PC-9 (cell line): Measurements from ENCODE around the gene SIK2. TPM values are rescaled to one million over a fixed set of nuclear protein-coding genes. Genes with fewer than 3 reads are reported as not detected.

ENCODE experiments used
- BruUV-seq: library from RNA; stranded (reverse); fragments of 400-500 nt; replicated peaks from 2 replicates; lab custom pipeline; 2021; lab: Mats Ljungman, UMichigan
- CTCF ChIA-PET: fragments of 300-600 bp; sonication (Branson Sonifier 250); formaldehyde crosslinking; loops from one replicate; lab custom pipeline; 2022; ENCODE audit warnings: antibody characterized with exemption; lab: Charles Lee
- POLR2A ChIA-PET: fragments of 300-600 bp; sonication (Branson Sonifier 250); formaldehyde crosslinking; loops from one replicate; lab custom pipeline; 2022; ENCODE audit warnings: antibody characterized with exemption; ENCODE audit not compliant: unreplicated experiment; lab: Charles Lee
- DNase-seq, 2 experiments: peaks; one replicate each; pipeline versions ENCODE4 v3.0.0 to v3.0.0-alpha.2; 2015 to 2022; ENCODE audit warnings: mixed read lengths in 1 of 2
- H2AFZ ChIP-seq: fragments of 200-600 bp; sonication (generic); 2 replicates; pipeline ENCODE4 v1.8.1; 2017; ENCODE audit warnings: antibody characterized with exemption
- H3F3A ChIP-seq: fragments of 200-600 bp; sonication (generic); 2 replicates; pipeline ENCODE4 v1.8.1; 2017; ENCODE audit warnings: antibody characterized with exemption, mild to moderate bottlenecking, low read depth; ENCODE audit not compliant: insufficient read depth
- H3K27ac ChIP-seq: fragments of 200-600 bp; sonication (generic); 2 replicates; pipeline ENCODE4 v1.6.1; 2016; ENCODE audit warnings: mixed run types
- H3K27me3 ChIP-seq: fragments of 200-600 bp; sonication (generic); 2 replicates; pipeline ENCODE4 v1.6.1; 2016; ENCODE audit warnings: low read depth, mixed run types; ENCODE audit not compliant: insufficient read depth
- H3K36me3 ChIP-seq: fragments of 200-600 bp; sonication (generic); 2 replicates; pipeline ENCODE4 v1.6.1; 2016; ENCODE audit warnings: low read depth, mixed run types
- H3K4me1 ChIP-seq: fragments of 200-600 bp; sonication (generic); replicated peaks from 2 replicates; pipeline ENCODE4 v1.6.1; 2016; ENCODE audit warnings: mixed run types; ENCODE audit not compliant: insufficient read depth
- H3K4me2 ChIP-seq: fragments of 200-600 bp; sonication (generic); 2 replicates; pipeline ENCODE4 v1.6.1; 2017; ENCODE audit warnings: mixed run types
- H3K4me3 ChIP-seq: fragments of 200-600 bp; sonication (generic); 2 replicates; pipeline ENCODE4 v1.6.1; 2016; ENCODE audit warnings: mixed run types
- H3K79me2 ChIP-seq: fragments of 200-600 bp; sonication (generic); 2 replicates; pipeline ENCODE4 v1.6.1; 2017; ENCODE audit warnings: low read depth, mixed run types
- H3K9me2 ChIP-seq: fragments of 200-600 bp; sonication (generic); 2 replicates; pipeline ENCODE4 v1.8.1; 2017; ENCODE audit warnings: mild to moderate bottlenecking; ENCODE audit not compliant: insufficient read depth
- H3K9me3 ChIP-seq: fragments of 200-600 bp; sonication (generic); 2 replicates; pipeline ENCODE4 v1.8.1; 2016; ENCODE audit warnings: low read depth; ENCODE audit not compliant: insufficient read depth
- H4K20me1 ChIP-seq: fragments of 200-600 bp; sonication (generic); 2 replicates; pipeline ENCODE4 v1.8.1; 2017; ENCODE audit not compliant: insufficient read depth
- EZH2 ChIP-seq: fragments of 200-600 bp; sonication (generic); IDR thresholded peaks from 2 replicates; pipeline ENCODE4 v1.8.0; 2017; ENCODE audit warnings: antibody characterized with exemption, low read depth
- intact Hi-C: fragments of 100-400 bp; cut with micrococcal nuclease; formaldehyde crosslinking; loops from one replicate; pipeline ENCODE4 v1.10.0; 2022; ENCODE audit not compliant: unreplicated experiment
- total RNA-seq: library from RNA; stranded (reverse); gene quantifications from 2 replicates; pipeline ENCODE4 v1.2.3, GENCODE V29; 2021
- TF ChIP-seq, protein P1 (sequence below): fragments of 200-600 bp; sonication (generic); conservative IDR thresholded peaks from 2 replicates; pipeline ENCODE4 v1.6.1; 2017; ENCODE audit warnings: mixed run types, antibody characterized with exemption, mild to moderate bottlenecking, moderate library complexity

Gene SIK2
- total RNA-seq, 1 experiment from 2014 or later = 16.2 TPM

DNA sequence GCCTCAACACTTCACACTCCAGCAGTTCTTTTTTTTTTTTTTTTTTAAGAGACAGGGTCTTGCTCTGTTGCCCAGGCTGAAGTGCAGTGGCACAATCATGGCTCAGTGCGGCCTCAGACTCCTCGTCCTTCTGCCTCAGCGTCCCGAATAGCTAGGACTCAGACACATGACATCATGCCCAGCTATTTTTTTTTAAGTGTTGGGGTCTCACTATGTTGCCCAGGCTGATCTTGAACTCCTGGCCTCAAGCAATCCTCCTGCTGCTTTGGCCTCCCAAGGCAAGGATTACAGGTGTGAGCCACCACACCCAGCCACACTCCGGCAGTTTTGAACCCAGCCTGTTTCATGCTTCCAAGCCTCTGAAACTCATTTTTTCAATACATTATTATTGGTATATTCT lies 160.3 kb downstream of the SIK2 start:
- TF ChIP-seq, protein P1, sequence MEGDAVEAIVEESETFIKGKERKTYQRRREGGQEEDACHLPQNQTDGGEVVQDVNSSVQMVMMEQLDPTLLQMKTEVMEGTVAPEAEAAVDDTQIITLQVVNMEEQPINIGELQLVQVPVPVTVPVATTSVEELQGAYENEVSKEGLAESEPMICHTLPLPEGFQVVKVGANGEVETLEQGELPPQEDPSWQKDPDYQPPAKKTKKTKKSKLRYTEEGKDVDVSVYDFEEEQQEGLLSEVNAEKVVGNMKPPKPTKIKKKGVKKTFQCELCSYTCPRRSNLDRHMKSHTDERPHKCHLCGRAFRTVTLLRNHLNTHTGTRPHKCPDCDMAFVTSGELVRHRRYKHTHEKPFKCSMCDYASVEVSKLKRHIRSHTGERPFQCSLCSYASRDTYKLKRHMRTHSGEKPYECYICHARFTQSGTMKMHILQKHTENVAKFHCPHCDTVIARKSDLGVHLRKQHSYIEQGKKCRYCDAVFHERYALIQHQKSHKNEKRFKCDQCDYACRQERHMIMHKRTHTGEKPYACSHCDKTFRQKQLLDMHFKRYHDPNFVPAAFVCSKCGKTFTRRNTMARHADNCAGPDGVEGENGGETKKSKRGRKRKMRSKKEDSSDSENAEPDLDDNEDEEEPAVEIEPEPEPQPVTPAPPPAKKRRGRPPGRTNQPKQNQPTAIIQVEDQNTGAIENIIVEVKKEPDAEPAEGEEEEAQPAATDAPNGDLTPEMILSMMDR = no peak
- TF ChIP-seq EZH2 = no peak
- Histone ChIP-seq H3K9me2 (no peaks in the 10 kb centered on the region), H3K36me3 (peaks cover 52% of the 10 kb centered on the region), H2AFZ (no peak overlapping the region), H3K4me3 (no peak overlapping the region), H4K20me1 (0 out of 2 replicates have a peak, but pooled peaks cover 8% of the 10 kb centered on the region), H3K4me2 (no peak overlapping the region), H3K9me3 (no peaks in the 10 kb centered on the region), H3F3A (peaks cover 12% of the 10 kb centered on the region), H3K27ac (no peak overlapping the region), H3K79me2 (peaks cover 38% of the 10 kb centered on the region), H3K27me3 (no peaks in the 10 kb centered on the region), H3K4me1 (peaks cover 23% of the 10 kb centered on the region)
- no peak for DNase-seq
- ChIA-PET CTCF (no interaction called here), POLR2A (no interaction called here)
- intact Hi-C loops = no loop called here
- BruUV-seq = no TSS peak

- Histone ChIP-seq H3K4me3 (no peak overlapping the region), H2AFZ (no peak overlapping the region), H3K27me3 (no peaks in the 10 kb centered on the region), H3F3A (peaks cover 12% of the 10 kb centered on the region), H3K79me2 (peaks cover 38% of the 10 kb centered on the region), H4K20me1 (0 out of 2 replicates have a peak, but pooled peaks cover 8% of the 10 kb centered on the region), H3K4me1 (peaks cover 27% of the 10 kb centered on the region), H3K36me3 (peaks cover 48% of the 10 kb centered on the region), H3K9me3 (no peaks in the 10 kb centered on the region), H3K27ac (no peak overlapping the region), H3K4me2 (no peak overlapping the region), H3K9me2 (no peaks in the 10 kb centered on the region)
- no TSS peak for BruUV-seq
- intact Hi-C loops = no loop called here
- CTCF ChIA-PET = no interaction called here
- no peak for TF ChIP-seq EZH2
- TF ChIP-seq, protein P1 = no peak
- DNase-seq = no peak
- POLR2A ChIA-PET = no interaction called here
Measured at GRCh38 chr11:111762981-111763643, 160.9 kb downstream of the SIK2 start.

DNA sequence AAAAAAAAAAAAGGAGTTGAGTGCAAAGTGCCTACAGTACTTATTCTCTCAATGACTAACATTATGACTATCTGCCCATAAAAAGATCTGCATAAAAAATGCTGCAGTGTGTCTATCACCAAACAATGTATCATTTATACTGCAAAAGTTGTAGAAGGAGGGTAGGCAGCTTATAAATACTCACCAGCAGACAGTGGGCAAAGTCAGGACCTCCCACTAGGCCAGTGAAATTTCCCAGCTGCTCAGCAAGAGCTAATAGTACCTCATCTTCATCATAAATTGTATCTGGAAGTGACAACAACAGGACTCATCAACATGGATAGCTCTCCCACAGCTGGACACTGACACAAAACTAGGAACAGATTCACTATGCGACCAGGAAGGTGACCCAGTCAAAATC lies 162.4 kb downstream of the SIK2 start:
- DNase-seq = no peak
- H2AFZ ChIP-seq = peak overlapping the region; percentile 93; the same call in 1 of the 2 replicates
- peaks cover 27% of the 10 kb centered on the region for H3K4me1 ChIP-seq
- peak overlapping the region; percentile 66 for H3K4me3 ChIP-seq
- peaks cover 12% of the 10 kb centered on the region for H3F3A ChIP-seq
- H3K4me2 ChIP-seq = peak overlapping the region; percentile 91
- H3K9me2 ChIP-seq = no peaks in the 10 kb centered on the region
- H3K27ac ChIP-seq = no peak overlapping the region
- peaks cover 37% of the 10 kb centered on the region for H3K36me3 ChIP-seq
- CTCF ChIA-PET = interaction anchor here (0.6 to 1.4 kb wide), 2 partner anchors 13 to 82 kb away, joined by 5 to 7 read pairs; no protein-coding TSS in a partner anchor
- TF ChIP-seq, protein P1 = no peak
- peaks cover 38% of the 10 kb centered on the region for H3K79me2 ChIP-seq
- intact Hi-C loops = no loop called here
- H4K20me1 ChIP-seq = 0 out of 2 replicates have a peak, but pooled peaks cover 8% of the 10 kb centered on the region
- H3K9me3 ChIP-seq = no peaks in the 10 kb centered on the region
- no peaks in the 10 kb centered on the region for H3K27me3 ChIP-seq
- no TSS peak for BruUV-seq
- POLR2A ChIA-PET = no interaction called here
